GM23338 (cell line): ENCODE measurements around the gene ADGB. TPM values are rescaled to one million over a fixed set of nuclear protein-coding genes. Genes with fewer than 3 reads are reported as not detected.

Experiments
- ATAC-seq: fragments of 200-7000 bp; cut with Tn5 transposase; 3 replicates; pipeline ENCODE4 v1.9.1; 2020
- DNase-seq: peaks from one replicate; pipeline ENCODE4 v3.0.0-alpha.2; 2015; ENCODE audit warnings: low spot score
- H2AFZ ChIP-seq: fragments of 200-600 bp; sonication (generic); 2 replicates; pipeline ENCODE4 v1.8.0; 2016; ENCODE audit warnings: antibody characterized with exemption, mild to moderate bottlenecking, moderate library complexity
- H3F3A ChIP-seq: fragments of 200-600 bp; sonication (generic); replicated peaks from 2 replicates; pipeline ENCODE4 v1.8.0; 2017; ENCODE audit warnings: antibody characterized with exemption, mixed run types, low read depth
- H3K27ac ChIP-seq: fragments of 200-600 bp; sonication (generic); 2 replicates; pipeline ENCODE4 v1.6.1; 2016; ENCODE audit warnings: low read depth
- H3K27me3 ChIP-seq: fragments of 200-600 bp; sonication (generic); 2 replicates; pipeline ENCODE4 v1.8.0; 2016; ENCODE audit warnings: mild to moderate bottlenecking, mixed run types, moderate library complexity; ENCODE audit not compliant: insufficient read depth
- H3K36me3 ChIP-seq: fragments of 200-600 bp; sonication (generic); 2 replicates; pipeline ENCODE4 v1.8.0; 2016; ENCODE audit warnings: mild to moderate bottlenecking; ENCODE audit not compliant: insufficient read depth
- H3K4me1 ChIP-seq: fragments of 200-600 bp; sonication (generic); 2 replicates; pipeline ENCODE4 v1.8.0; 2016; ENCODE audit warnings: mild to moderate bottlenecking, moderate library complexity; ENCODE audit not compliant: insufficient read depth
- H3K4me2 ChIP-seq: fragments of 200-600 bp; sonication (generic); 2 replicates; pipeline ENCODE4 v1.7.1; 2017; ENCODE audit warnings: mixed run types
- H3K4me3 ChIP-seq: fragments of 200-600 bp; sonication (generic); 2 replicates; pipeline ENCODE4 v1.6.1; 2016; ENCODE audit warnings: mixed run types
- H3K79me2 ChIP-seq: fragments of 200-600 bp; sonication (generic); replicated peaks from 2 replicates; pipeline ENCODE4 v1.8.0; 2017; ENCODE audit warnings: mild to moderate bottlenecking; ENCODE audit not compliant: insufficient read depth
- H3K9me2 ChIP-seq: fragments of 200-600 bp; sonication (generic); 2 replicates; pipeline ENCODE4 v1.8.0; 2017; ENCODE audit not compliant: insufficient read depth
- H4K20me1 ChIP-seq: fragments of 200-600 bp; sonication (generic); replicated peaks from 2 replicates; pipeline ENCODE4 v1.8.0; 2017; ENCODE audit warnings: mild to moderate bottlenecking; ENCODE audit not compliant: insufficient read depth
- H3K27ac Mint-ChIP-seq: 2 replicates; pipeline ENCODE4 v1.8.0; 2020; ENCODE audit warnings: inconsistent platforms, mild to moderate bottlenecking, moderate library complexity, mixed read lengths
- H3K27me3 Mint-ChIP-seq: 3 replicates; pipeline ENCODE4 v1.8.0; 2022; ENCODE audit warnings: low read depth, mild to moderate bottlenecking, moderate library complexity, mixed read lengths, inconsistent platforms; ENCODE audit not compliant: insufficient read depth, poor library complexity
- H3K36me3 Mint-ChIP-seq: 3 replicates; pipeline ENCODE4 v1.8.0; 2021; ENCODE audit warnings: low read depth, mild to moderate bottlenecking, inconsistent platforms, moderate library complexity, mixed read lengths
- H3K4me1 Mint-ChIP-seq: 3 replicates; pipeline ENCODE4 v1.8.0; 2020; ENCODE audit warnings: mild to moderate bottlenecking, inconsistent platforms, mixed read lengths
- H3K4me3 Mint-ChIP-seq: 3 replicates; pipeline ENCODE4 v1.8.0; 2021; ENCODE audit warnings: moderate library complexity, mild to moderate bottlenecking, inconsistent platforms, mixed read lengths
- H3K9me3 Mint-ChIP-seq: 3 replicates; pipeline ENCODE4 v1.8.0; 2020; ENCODE audit warnings: moderate library complexity, mild to moderate bottlenecking, inconsistent platforms, mixed read lengths
- CREB1 ChIP-seq: fragments of 250-450 bp; sonication (Bioruptor Pico); IDR thresholded peaks from 2 replicates; pipeline ENCODE4 v1.5.0; 2020; ENCODE audit warnings: low read depth, mild to moderate bottlenecking, moderate library complexity
- EZH2 ChIP-seq: fragments of 200-600 bp; sonication (generic); IDR thresholded peaks from one replicate; pipeline ENCODE4 v1.8.0; 2017; ENCODE audit warnings: antibody characterized with exemption, mild to moderate bottlenecking, low read depth; ENCODE audit not compliant: unreplicated experiment
- EZH2phosphoT487 ChIP-seq: fragments of 200-600 bp; sonication (generic); IDR thresholded peaks from one replicate; pipeline ENCODE4 v1.8.1; 2018; ENCODE audit warnings: antibody characterized with exemption; ENCODE audit not compliant: unreplicated experiment
- JUNB ChIP-seq: IDR thresholded peaks from one replicate; pipeline ENCODE4 v1.6.1; 2016; ENCODE audit warnings: antibody characterized with exemption; ENCODE audit not compliant: unreplicated experiment
- NANOG ChIP-seq: IDR thresholded peaks from 2 replicates; pipeline ENCODE4 v1.6.1; 2016; ENCODE audit warnings: antibody characterized with exemption, borderline replicate concordance
- POLR2AphosphoS5 ChIP-seq: IDR thresholded peaks from 2 replicates; pipeline ENCODE4 v1.6.1; 2016; ENCODE audit warnings: antibody characterized with exemption, low read depth
- STAT1 ChIP-seq: IDR thresholded peaks from one replicate; pipeline ENCODE4 v1.6.1; 2016; ENCODE audit warnings: antibody characterized with exemption; ENCODE audit not compliant: unreplicated experiment
- ZNF331 ChIP-seq: fragments of 250-450 bp; sonication (Bioruptor Pico); IDR thresholded peaks from 2 replicates; pipeline ENCODE4 v1.5.0; 2020; ENCODE audit warnings: low read depth, mild to moderate bottlenecking, moderate library complexity
- polyA plus RNA-seq: library from polyadenylated mRNA; unstranded; fragments of >200 nt; fragmentation: Nextera tagmentation; extraction: Ambion mirVana; gene quantifications from 2 replicates; pipeline ENCODE4 v1.2.1, GENCODE V29; 2016
- total RNA-seq: library from RNA; depleted of rRNA; stranded (reverse); fragments of >200 nt; shearing (Covaris generic); gene quantifications from 2 replicates; pipeline ENCODE4 v1.2.3, GENCODE V29; 2014
- TF ChIP-seq, protein P1 (sequence below): IDR thresholded peaks from 2 replicates; pipeline ENCODE4 v1.6.1; 2016; ENCODE audit warnings: antibody characterized with exemption
- TF ChIP-seq, protein P2 (sequence below): IDR thresholded peaks from one replicate; pipeline ENCODE4 v1.6.1; 2018; ENCODE audit warnings: antibody characterized with exemption; ENCODE audit not compliant: unreplicated experiment
- TF ChIP-seq, protein P3 (sequence below), 2 experiments: fragments of 200-600 bp in 1 of 2; sonication (generic) in 1 of 2; conservative IDR thresholded peaks; 2 replicates each; pipeline versions ENCODE4 v1.5.1 to v1.6.1; 2016 to 2017; ENCODE audit warnings: antibody characterized with exemption in 2 of 2, low read depth in 2 of 2, mild to moderate bottlenecking in 2 of 2, moderate library complexity in 1 of 2

Gene ADGB
- total and polyA plus RNA-seq, 2 experiments from 2014 or later: not detected

DNA sequence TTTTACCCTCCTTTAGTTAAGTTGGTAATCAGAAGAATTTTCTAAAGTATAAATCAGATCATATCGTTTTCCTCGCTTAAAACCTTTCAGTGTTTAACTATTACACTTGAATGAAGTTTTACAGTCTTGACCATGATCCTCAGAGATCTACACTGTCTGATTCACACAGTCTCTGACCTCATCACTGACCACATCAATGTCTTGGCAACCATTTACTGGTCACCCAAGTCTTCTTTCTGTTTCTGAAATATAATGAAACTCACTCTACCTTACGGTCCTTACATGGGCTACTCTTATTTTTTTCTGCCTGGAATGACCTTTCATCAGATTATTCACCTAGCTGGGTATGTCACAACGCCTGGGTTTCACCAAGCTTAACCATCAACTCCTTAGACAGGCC, 71.4 kb downstream of the ADGB start:
- Histone ChIP-seq H3K4me2 (no peak overlapping the region), H3K4me3 (no peak overlapping the region), H3K36me3 (no peaks in the 10 kb centered on the region), H3K79me2 (no peaks in the 10 kb centered on the region), H4K20me1 (no peaks in the 10 kb centered on the region), H3K27me3 (no peaks in the 10 kb centered on the region), H3K4me1 (0 out of 2 replicates have a peak, but pooled peaks cover 9% of the 10 kb centered on the region), H2AFZ (no peak overlapping the region), H3F3A (no peaks in the 10 kb centered on the region), H3K27ac (no peak overlapping the region), H3K9me2 (no peaks in the 10 kb centered on the region; the same call in 1 of the 2 replicates)
- H3K27ac Mint-ChIP-seq: no peak overlapping the region
- no peaks in the 10 kb centered on the region for H3K27me3 Mint-ChIP-seq
- TF ChIP-seq, protein P1, sequence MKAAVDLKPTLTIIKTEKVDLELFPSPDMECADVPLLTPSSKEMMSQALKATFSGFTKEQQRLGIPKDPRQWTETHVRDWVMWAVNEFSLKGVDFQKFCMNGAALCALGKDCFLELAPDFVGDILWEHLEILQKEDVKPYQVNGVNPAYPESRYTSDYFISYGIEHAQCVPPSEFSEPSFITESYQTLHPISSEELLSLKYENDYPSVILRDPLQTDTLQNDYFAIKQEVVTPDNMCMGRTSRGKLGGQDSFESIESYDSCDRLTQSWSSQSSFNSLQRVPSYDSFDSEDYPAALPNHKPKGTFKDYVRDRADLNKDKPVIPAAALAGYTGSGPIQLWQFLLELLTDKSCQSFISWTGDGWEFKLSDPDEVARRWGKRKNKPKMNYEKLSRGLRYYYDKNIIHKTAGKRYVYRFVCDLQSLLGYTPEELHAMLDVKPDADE: no peak
- no peak for TF ChIP-seq NANOG
- TF ChIP-seq JUNB: no peak
- no peak for TF ChIP-seq EZH2phosphoT487
- no peak for ATAC-seq
- H3K4me3 Mint-ChIP-seq: no peak overlapping the region
- H3K9me3 Mint-ChIP-seq: no peaks in the 10 kb centered on the region
- H3K36me3 Mint-ChIP-seq: no peaks in the 10 kb centered on the region
- peaks cover 6% of the 10 kb centered on the region for H3K4me1 Mint-ChIP-seq
- DNase-seq: no peak

DNA sequence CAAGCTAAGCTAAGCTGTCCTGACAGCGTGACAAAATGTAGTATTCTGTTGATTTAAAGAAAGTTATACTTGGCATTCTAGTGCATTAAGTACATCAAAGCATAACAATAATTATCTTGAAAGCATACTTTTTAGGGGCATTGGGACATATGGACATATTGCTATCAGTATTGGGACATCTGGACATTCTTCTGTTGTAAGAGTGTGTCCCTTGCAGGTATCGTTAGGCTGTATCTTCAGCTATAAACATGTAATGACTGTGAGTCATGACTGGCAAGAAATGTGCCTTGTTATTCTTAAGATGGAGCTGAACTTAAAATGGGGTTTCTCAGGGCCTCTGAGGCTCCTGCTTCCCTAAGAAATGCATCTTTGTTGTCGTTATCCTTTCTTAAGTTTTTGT, 74.3 kb downstream of the ADGB start:
- no peaks in the 10 kb centered on the region for H3K36me3 ChIP-seq
- no peak overlapping the region for H3K4me2 ChIP-seq
- no peaks in the 10 kb centered on the region for H3K27me3 Mint-ChIP-seq
- H3K27me3 ChIP-seq: no peaks in the 10 kb centered on the region
- no peaks in the 10 kb centered on the region for H3K4me1 Mint-ChIP-seq
- no peaks in the 10 kb centered on the region for H3K79me2 ChIP-seq
- no peak overlapping the region for H3K27ac ChIP-seq
- H3K27ac Mint-ChIP-seq: no peak overlapping the region
- ATAC-seq: no peak
- H3K4me1 ChIP-seq: no peaks in the 10 kb centered on the region
- no peak overlapping the region for H3K4me3 Mint-ChIP-seq
- H3K4me3 ChIP-seq: no peak overlapping the region
- H3F3A ChIP-seq: no peaks in the 10 kb centered on the region
- H4K20me1 ChIP-seq: no peaks in the 10 kb centered on the region
- H2AFZ ChIP-seq: no peak overlapping the region
- no peaks in the 10 kb centered on the region for H3K36me3 Mint-ChIP-seq
- H3K9me3 Mint-ChIP-seq: no peaks in the 10 kb centered on the region
- no peak for DNase-seq
- H3K9me2 ChIP-seq: no peaks in the 10 kb centered on the region; the same call in 1 of the 2 replicates
- TF ChIP-seq, protein P1: no peak
- TF ChIP-seq STAT1 (no peak), EZH2 (no peak), EZH2phosphoT487 (no peak), JUNB (no peak), NANOG (no peak), ZNF331 (CRISPR knock-in tag) (no peak), POLR2AphosphoS5 (no peak), CREB1 (CRISPR knock-in tag) (no peak)
- TF ChIP-seq, protein P2, sequence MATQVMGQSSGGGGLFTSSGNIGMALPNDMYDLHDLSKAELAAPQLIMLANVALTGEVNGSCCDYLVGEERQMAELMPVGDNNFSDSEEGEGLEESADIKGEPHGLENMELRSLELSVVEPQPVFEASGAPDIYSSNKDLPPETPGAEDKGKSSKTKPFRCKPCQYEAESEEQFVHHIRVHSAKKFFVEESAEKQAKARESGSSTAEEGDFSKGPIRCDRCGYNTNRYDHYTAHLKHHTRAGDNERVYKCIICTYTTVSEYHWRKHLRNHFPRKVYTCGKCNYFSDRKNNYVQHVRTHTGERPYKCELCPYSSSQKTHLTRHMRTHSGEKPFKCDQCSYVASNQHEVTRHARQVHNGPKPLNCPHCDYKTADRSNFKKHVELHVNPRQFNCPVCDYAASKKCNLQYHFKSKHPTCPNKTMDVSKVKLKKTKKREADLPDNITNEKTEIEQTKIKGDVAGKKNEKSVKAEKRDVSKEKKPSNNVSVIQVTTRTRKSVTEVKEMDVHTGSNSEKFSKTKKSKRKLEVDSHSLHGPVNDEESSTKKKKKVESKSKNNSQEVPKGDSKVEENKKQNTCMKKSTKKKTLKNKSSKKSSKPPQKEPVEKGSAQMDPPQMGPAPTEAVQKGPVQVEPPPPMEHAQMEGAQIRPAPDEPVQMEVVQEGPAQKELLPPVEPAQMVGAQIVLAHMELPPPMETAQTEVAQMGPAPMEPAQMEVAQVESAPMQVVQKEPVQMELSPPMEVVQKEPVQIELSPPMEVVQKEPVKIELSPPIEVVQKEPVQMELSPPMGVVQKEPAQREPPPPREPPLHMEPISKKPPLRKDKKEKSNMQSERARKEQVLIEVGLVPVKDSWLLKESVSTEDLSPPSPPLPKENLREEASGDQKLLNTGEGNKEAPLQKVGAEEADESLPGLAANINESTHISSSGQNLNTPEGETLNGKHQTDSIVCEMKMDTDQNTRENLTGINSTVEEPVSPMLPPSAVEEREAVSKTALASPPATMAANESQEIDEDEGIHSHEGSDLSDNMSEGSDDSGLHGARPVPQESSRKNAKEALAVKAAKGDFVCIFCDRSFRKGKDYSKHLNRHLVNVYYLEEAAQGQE: no peak
- TF ChIP-seq, protein P3, sequence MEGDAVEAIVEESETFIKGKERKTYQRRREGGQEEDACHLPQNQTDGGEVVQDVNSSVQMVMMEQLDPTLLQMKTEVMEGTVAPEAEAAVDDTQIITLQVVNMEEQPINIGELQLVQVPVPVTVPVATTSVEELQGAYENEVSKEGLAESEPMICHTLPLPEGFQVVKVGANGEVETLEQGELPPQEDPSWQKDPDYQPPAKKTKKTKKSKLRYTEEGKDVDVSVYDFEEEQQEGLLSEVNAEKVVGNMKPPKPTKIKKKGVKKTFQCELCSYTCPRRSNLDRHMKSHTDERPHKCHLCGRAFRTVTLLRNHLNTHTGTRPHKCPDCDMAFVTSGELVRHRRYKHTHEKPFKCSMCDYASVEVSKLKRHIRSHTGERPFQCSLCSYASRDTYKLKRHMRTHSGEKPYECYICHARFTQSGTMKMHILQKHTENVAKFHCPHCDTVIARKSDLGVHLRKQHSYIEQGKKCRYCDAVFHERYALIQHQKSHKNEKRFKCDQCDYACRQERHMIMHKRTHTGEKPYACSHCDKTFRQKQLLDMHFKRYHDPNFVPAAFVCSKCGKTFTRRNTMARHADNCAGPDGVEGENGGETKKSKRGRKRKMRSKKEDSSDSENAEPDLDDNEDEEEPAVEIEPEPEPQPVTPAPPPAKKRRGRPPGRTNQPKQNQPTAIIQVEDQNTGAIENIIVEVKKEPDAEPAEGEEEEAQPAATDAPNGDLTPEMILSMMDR (conservative IDR thresholded peaks at IDR 0.05; ENCODE audit: low read depth in 2 of 2): no peak
